NOMO-1 treated with dmso at 0.1 percent for 144 hours (cell line): ENCODE results near the gene EPHA7.

Experiments
- DNase-seq: peaks from one replicate; lab custom pipeline; 2025; ENCODE audit not compliant: unreplicated experiment; lab: John Stamatoyannopoulos, UW

The EPHA7 gene

GRCh38 chr6:93419304-93420162, at the start of gene EPHA7:
Gene EPHA7, minus strand, starts transcription at chr6:93419559. Its CDS starts 218 bp downstream, at chr6:93419341.
- DNase-seq: no peak

- DNase-seq: no peak
Observed at GRCh38 chr6:93468291-93468690, 48.9 kb upstream of the EPHA7 start.

GRCh38 chr6:93454533-93454932, 35.2 kb upstream of the EPHA7 start:
- DNase-seq: no peak

GRCh38 chr6:93453956-93454355, 34.6 kb upstream of the EPHA7 start:
- no peak for DNase-seq

- DNase-seq: no peak
Observed at GRCh38 chr6:93447874-93448273, 28.5 kb upstream of the EPHA7 start.

- DNase-seq: no peak
Observed at GRCh38 chr6:93437491-93437890, 18.1 kb upstream of the EPHA7 start.

GRCh38 chr6:93433592-93433991, 14.2 kb upstream of the EPHA7 start:
- no peak for DNase-seq

- no peak for DNase-seq
Observed at GRCh38 chr6:93424303-93425064, 5.1 kb upstream of the EPHA7 start.

- DNase-seq: no peak
Observed at GRCh38 chr6:93423542-93423941, 4.2 kb upstream of the EPHA7 start.

GRCh38 chr6:93420163-93420795, 920 bp upstream of the EPHA7 start:
- no peak for DNase-seq

GRCh38 chr6:93418408-93419303, 703 bp downstream of the EPHA7 start:
- no peak for DNase-seq

- no peak for DNase-seq
Observed at GRCh38 chr6:93418033-93418407, 1.3 kb downstream of the EPHA7 start.

- DNase-seq: no peak
Observed at GRCh38 chr6:93417421-93418013, 1.8 kb downstream of the EPHA7 start.

GRCh38 chr6:93416571-93417420, 2.6 kb downstream of the EPHA7 start:
- no peak for DNase-seq

- DNase-seq: no peak
Observed at GRCh38 chr6:93413190-93413589, 6.2 kb downstream of the EPHA7 start.

GRCh38 chr6:93412452-93412851, 6.9 kb downstream of the EPHA7 start:
- DNase-seq: no peak

GRCh38 chr6:93407186-93407585, 12.2 kb downstream of the EPHA7 start:
- no peak for DNase-seq

- DNase-seq: no peak
Observed at GRCh38 chr6:93403390-93403789, 16.0 kb downstream of the EPHA7 start.

- DNase-seq: no peak
Observed at GRCh38 chr6:93398723-93399122, 20.6 kb downstream of the EPHA7 start.
